GM20000 (cell line): ENCODE measurements around the gene NRN1L.

ENCODE experiments used
- DNase-seq: peaks from one replicate; pipeline ENCODE4 v3.0.0; 2012; ENCODE audit warnings: low spot score
- CTCF ChIP-seq: IDR thresholded peaks from 2 replicates; pipeline ENCODE4 v1.5.1; 2012; ENCODE audit warnings: mild to moderate bottlenecking, control low read depth; ENCODE audit errors: extremely low read depth, missing control alignments

The NRN1L gene

GRCh38 chr16:67853670-67854069, 31.0 kb upstream of the NRN1L start:
- TF ChIP-seq CTCF, result no peak
- no peak for DNase-seq

GRCh38 chr16:67855789-67856188, 28.9 kb upstream of the NRN1L start:
- DNase-seq, result no peak
- no peak for TF ChIP-seq CTCF

- TF ChIP-seq CTCF, result no peak
- no peak for DNase-seq
Observed at GRCh38 chr16:67856927-67857546, 27.6 kb upstream of the NRN1L start.

- DNase-seq, result no peak
- TF ChIP-seq CTCF, result no peak
Observed at GRCh38 chr16:67857547-67858233, 27.0 kb upstream of the NRN1L start.

GRCh38 chr16:67858500-67858899, 26.2 kb upstream of the NRN1L start:
- no peak for DNase-seq
- no peak for TF ChIP-seq CTCF

- TF ChIP-seq CTCF, result no peak
- DNase-seq, result no peak
Observed at GRCh38 chr16:67860589-67861398, 23.9 kb upstream of the NRN1L start.

- DNase-seq, result no peak
- TF ChIP-seq CTCF, result no peak
Observed at GRCh38 chr16:67861877-67862276, 22.8 kb upstream of the NRN1L start.
